Skeletal muscle tissue (tissue), 4 donors: ENCODE measurements around the gene CDK18. TPM values are rescaled to one million over a fixed set of nuclear protein-coding genes. Genes with fewer than 3 reads are reported as not detected.

Source experiments
- H3K27ac ChIP-seq: one replicate; pipeline ENCODE4 v1.7.0; 2013; ENCODE audit warnings: mild to moderate bottlenecking, low read depth, low read length, inconsistent platforms
- H3K27me3 ChIP-seq, 3 donors: one replicate each; pipeline ENCODE4 v1.7.0; 2013; ENCODE audit warnings: low read length in 3 of 3; ENCODE audit not compliant: control insufficient read depth in 3 of 3, insufficient read depth in 3 of 3
- H3K36me3 ChIP-seq, 3 donors: one replicate each; pipeline ENCODE4 v1.7.0; 2013; ENCODE audit warnings: low read length in 3 of 3; ENCODE audit not compliant: control insufficient read depth in 3 of 3, insufficient read depth in 3 of 3
- H3K4me1 ChIP-seq, 3 donors: one replicate each; pipeline ENCODE4 v1.7.0; 2013; ENCODE audit warnings: low read length in 3 of 3, mild to moderate bottlenecking in 3 of 3; ENCODE audit not compliant: control insufficient read depth in 3 of 3, insufficient read depth in 3 of 3
- H3K4me3 ChIP-seq, 3 donors: one replicate each; pipeline ENCODE4 v1.7.0; 2013; ENCODE audit warnings: low read length in 3 of 3
- H3K9ac ChIP-seq, 3 donors: one replicate each; pipeline ENCODE4 v1.7.0; 2013; ENCODE audit warnings: low read length in 3 of 3, mild to moderate bottlenecking in 3 of 3, moderate library complexity in 2 of 3, low read depth in 1 of 3
- H3K9me3 ChIP-seq, 3 donors: one replicate each; pipeline ENCODE4 v1.7.0; 2013; ENCODE audit warnings: low read length in 3 of 3; ENCODE audit not compliant: control insufficient read depth in 3 of 3
- total RNA-seq: library from RNA; depleted of rRNA; stranded (reverse); fragments of >200 nt; gene quantifications from one replicate; pipeline ENCODE4 v1.2.3, GENCODE V29; 2014
- donor health status: Osteomylitis.

CDK18 gene
- total RNA-seq, 1 donor from 2014 or later: 3.7 TPM

DNA sequence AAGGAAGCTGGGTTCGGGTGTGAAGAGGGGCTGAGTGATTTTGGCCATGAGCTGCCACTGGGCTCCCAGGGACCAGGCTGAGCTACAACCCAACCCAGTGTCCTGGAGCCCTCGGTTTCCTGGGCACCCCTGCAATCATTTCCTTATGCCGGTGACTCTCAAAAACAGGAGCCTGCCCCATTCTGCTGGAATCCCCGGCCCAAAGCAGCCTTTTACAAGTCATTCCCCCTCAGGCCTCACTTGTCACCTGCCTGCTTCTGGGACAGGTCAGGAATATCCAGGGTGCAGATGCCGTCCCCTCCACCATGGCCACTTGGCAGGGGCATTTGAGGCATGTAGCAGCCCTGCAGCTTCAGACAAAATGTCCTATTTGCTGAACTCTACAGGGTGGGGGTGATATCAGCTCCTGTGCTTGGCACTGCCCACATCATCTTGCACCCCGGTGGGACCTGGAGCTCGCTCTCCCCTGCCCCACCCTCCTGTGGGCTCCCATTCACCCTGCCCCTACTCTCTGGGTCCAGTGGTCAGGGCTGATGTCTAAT is 30.0 kb downstream of the CDK18 start:
- no peak overlapping the region for H3K27ac ChIP-seq
- H3K4me3 ChIP-seq: no peak overlapping the region

DNA sequence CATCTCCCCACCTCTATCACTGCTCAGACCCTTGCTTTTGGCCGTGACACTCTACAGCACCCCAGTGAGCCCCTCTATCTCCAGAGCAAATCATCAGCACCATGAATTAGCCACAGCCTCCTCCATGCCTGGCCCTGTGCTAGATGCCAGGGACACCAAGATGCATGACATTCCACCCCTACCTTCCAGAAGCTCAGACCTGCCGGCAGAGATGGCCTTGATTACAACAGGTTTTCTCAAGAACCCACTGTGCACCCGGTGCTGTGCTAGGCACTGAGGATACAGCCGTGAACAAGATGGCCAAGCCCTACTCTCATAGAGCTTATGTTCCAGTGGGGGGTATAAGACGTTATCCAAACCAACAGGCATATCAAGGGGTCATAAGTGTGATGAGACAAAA is 30.6 kb downstream of the CDK18 start:
- peaks cover 0 to 9% (median 8%) of the 10 kb centered on the region in 3 donors for H3K27me3 ChIP-seq
- no peaks in the 10 kb centered on the region for H3K9me3 ChIP-seq
- no peak overlapping the region for H3K4me3 ChIP-seq
- H3K4me1 ChIP-seq: peaks cover 0 to 3% (median 2%) of the 10 kb centered on the region in 3 donors
- H3K27ac ChIP-seq: no peak overlapping the region
- peaks cover 0 to 2% (median 0%) of the 10 kb centered on the region in 3 donors for H3K36me3 ChIP-seq
- no peak overlapping the region for H3K9ac ChIP-seq

More for the DNA sequence above, 30.0 kb downstream of the CDK18 start:
- peaks cover 0 to 2% (median 0%) of the 10 kb centered on the region in 3 donors for H3K36me3 ChIP-seq
- H3K9me3 ChIP-seq: no peaks in the 10 kb centered on the region
- peaks cover 0 to 10% (median 8%) of the 10 kb centered on the region in 3 donors for H3K27me3 ChIP-seq
- peaks cover 0 to 3% (median 2%) of the 10 kb centered on the region in 3 donors for H3K4me1 ChIP-seq
- no peak overlapping the region for H3K9ac ChIP-seq

DNA sequence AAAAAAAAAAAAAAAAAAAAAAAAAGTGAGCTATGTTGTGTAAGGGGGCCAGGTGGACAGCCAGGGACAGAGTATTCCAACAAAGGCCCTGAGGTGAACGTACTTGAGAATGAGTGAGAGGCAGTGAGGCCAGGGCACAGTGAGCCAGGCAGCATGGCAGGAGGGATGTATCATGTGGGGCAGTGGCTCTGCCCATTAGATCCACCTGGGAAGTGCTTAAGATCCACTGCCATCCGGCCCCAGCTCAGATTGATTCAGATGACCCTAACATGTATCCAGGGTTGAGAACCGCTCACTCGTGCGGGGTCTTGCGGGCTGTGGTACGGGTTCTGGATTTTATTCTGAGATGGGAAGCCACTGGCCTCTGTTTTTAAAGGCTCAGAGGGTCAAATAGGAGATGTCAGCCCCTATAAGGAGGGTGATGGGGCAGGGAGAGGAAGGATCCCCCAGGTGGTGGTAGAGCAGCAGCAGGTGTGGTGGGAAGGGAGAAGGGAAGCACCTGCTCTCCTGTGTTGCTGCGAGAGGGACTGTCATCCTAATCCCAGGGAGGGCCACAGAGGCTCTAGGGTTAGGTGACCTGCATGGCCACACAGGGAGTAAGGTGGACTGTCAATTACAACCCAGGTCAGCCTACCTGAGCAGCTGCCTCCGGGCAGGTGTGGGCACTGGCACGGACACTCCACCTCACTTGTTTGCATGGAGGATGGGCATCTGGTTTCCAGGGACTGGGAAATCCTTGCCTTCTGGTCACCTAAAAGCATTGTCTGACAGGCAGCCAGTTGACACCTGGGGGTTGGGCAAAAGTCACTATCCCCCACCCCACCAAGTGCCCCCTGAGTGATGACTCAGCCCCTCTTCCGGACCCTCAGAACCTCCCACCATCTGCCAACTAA is 31.6 kb downstream of the CDK18 start:
- Histone ChIP-seq H3K4me1 (peaks cover 0 to 3% (median 2%) of the 10 kb centered on the region in 3 donors), H3K9me3 (no peaks in the 10 kb centered on the region), H3K27ac (no peak overlapping the region)

DNA sequence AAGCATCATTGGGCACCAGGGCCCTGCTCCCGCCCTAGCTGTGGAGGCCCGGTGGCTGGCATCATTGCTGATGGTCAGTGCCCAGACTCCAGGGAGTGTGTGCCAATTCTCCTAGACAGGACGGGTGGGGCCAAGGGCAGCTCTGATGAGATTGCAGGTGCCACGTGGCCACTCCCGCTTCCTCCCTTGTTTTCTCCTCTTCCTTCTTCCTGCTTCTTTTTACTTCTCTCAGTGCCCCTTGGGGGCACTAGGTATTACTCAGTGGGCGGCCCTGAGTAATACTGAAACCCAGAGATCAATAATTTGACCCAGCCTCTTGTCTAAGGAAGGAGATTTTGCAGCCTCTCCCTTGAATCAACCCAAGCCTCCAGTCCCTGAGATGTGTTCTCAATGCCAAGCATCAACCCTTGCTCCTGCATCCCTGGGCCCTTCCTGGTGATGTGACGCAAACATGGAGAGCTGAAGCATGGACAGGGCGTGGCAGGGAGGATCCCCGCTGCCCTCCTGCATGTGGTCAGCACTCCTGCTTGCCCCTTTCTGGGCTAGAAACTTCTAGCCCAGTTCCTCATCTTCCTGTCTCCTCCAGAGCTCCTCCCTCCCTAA is 32.4 kb downstream of the CDK18 start:
- H3K36me3 ChIP-seq: no peaks in the 10 kb centered on the region
- peaks cover under 1 to 16% (median 11%) of the 10 kb centered on the region in 3 donors for H3K27me3 ChIP-seq
- H3K27ac ChIP-seq: no peak overlapping the region
- H3K4me1 ChIP-seq: peaks cover 0 to 6% (median 4%) of the 10 kb centered on the region in 3 donors
- H3K9ac ChIP-seq: no peak overlapping the region
- H3K4me3 ChIP-seq: no peak overlapping the region
- H3K9me3 ChIP-seq: no peaks in the 10 kb centered on the region

More for the DNA sequence above, 31.6 kb downstream of the CDK18 start:
- peaks cover 0 to 1% (median 0%) of the 10 kb centered on the region in 3 donors for H3K36me3 ChIP-seq
- H3K4me3 ChIP-seq: no peak overlapping the region
- H3K9ac ChIP-seq: no peak overlapping the region
- H3K27me3 ChIP-seq: peaks cover 0 to 10% (median 8%) of the 10 kb centered on the region in 3 donors

DNA sequence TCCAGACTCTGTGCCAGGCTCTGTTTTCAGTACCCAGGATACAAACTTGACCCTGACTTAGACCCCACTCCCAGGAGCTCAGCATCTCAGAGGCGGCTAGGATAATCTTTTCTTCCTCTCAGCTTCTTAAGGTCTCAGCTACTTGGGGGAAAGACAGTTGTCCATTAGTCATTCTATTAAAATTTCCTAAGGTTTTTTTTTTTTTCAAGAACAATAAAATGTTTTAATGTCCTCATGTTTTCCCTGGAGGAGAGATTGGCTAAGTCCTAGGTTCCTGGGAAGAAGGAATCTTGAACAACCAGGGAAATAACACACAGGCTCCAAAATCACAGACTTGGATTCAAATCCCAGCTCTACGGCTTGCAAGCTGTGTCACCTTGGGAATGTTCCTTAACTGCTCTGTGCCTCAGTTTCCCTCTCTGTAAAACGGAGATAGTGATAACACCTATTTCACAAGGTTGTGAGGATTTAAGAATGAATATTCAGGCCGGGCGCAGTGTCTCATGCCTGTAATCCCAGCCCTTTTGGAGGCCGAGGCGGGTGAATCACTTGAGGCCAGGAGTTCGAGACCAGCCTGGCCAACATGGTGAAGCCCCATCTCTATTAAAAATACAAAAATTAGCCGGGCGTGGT is 33.0 kb downstream of the CDK18 start:
- Histone ChIP-seq H3K4me1 (peaks cover 0 to 6% (median 4%) of the 10 kb centered on the region in 3 donors), H3K4me3 (no peak overlapping the region), H3K36me3 (no peaks in the 10 kb centered on the region), H3K27ac (no peak overlapping the region), H3K9me3 (no peaks in the 10 kb centered on the region), H3K9ac (no peak overlapping the region), H3K27me3 (peaks cover 5 to 16% (median 11%) of the 10 kb centered on the region in 3 donors)

DNA sequence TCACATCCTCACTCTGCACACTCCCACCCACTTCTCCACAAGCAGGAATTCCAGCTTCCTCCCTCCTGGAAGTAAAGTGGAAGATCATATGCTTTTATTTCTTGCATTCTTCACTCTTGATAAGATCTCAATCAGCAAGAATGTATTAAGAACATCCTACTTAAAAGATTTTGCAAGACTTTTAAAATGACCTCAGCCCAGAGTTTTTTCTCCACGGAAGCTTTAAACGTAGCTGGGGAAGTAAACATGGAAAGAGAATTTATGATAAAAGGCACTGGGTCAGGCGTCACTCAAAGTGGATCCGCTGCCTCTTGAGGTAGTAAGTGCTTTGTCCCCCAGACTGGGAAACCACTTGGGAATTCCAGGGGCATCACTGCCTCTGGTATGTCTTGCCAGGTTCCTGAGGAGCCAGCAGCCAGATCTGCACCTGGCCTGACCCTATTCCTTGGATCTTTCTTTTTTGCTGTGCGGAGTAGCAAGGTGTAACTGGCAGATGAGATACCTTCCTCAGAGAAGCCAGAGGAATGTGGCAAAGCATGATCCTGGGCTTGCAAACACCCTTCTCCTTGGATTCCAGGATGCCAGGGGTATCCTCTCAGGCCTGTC is 33.9 kb downstream of the CDK18 start:
- no peak overlapping the region for H3K27ac ChIP-seq
- no peak overlapping the region for H3K4me3 ChIP-seq
- peaks cover 0 to 8% (median 5%) of the 10 kb centered on the region in 3 donors for H3K4me1 ChIP-seq
- H3K36me3 ChIP-seq: no peaks in the 10 kb centered on the region
- H3K27me3 ChIP-seq: peaks cover 11 to 19% (median 17%) of the 10 kb centered on the region in 3 donors
- H3K9me3 ChIP-seq: no peaks in the 10 kb centered on the region
- H3K9ac ChIP-seq: no peak overlapping the region

DNA sequence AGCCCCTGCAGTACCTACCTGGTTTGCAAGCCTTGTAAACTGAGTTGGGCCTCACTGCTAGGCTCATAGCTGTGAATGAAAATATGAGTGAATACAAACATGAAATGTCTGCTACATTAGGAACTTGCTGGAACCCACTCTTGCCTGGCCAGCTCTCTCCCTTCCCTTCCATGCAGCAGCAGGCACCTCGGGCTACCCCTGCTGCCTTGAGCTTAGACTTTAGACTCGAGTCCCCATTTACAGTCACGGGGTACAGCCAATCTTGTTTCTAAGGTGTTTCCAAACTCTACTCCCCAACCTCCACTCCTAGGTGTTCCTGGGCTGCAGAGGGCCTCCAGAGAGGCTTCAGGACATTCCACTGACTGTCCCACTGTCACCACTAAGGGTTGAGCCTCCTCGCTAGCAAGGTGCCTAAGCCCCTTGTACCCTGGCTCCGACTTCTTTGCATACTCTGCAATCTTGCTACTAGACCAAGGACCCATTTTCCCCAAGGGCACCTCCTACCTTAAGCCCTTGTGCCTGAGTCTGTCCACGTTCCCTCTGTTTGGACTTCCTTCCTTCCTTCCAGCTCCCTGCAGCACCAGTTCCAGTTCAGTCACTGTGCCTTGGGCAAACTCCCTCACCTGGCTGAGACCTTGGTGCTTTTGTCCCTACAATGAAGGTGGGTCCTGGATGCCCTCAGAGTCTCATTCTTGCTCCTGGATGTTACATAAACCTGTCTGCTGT is 36.9 kb downstream of the CDK18 start:
- Histone ChIP-seq H3K9me3 (no peaks in the 10 kb centered on the region), H3K4me1 (peaks cover 3 to 14% (median 13%) of the 10 kb centered on the region in 3 donors), H3K9ac (no peak overlapping the region), H3K36me3 (no peaks in the 10 kb centered on the region), H3K27ac (no peak overlapping the region), H3K27me3 (peaks cover 30 to 39% (median 32%) of the 10 kb centered on the region in 3 donors), H3K4me3 (no peak overlapping the region)

DNA sequence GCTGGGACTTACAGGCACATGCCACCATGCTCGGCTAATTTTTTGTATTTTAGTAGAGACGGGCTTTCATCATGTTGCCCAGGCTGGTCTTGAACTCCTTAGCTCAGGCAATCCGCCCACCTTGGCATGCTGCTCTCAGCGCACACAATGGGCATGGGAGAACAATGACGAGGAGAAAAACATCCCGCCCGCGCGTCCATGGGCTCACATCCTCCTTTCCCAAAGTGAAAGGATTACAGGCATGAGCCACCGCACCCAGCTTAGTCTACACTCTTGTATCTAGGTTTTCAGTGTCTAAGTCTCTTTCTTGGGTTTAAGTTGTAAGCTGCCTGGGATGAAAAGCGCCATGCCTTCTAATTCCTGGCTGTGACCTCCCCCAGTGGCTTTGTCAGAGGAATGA is 37.9 kb downstream of the CDK18 start:
- peaks cover 34 to 41% (median 36%) of the 10 kb centered on the region in 3 donors for H3K27me3 ChIP-seq
- H3K4me3 ChIP-seq: no peak overlapping the region
- H3K36me3 ChIP-seq: no peaks in the 10 kb centered on the region
- peaks cover 3 to 13% (median 11%) of the 10 kb centered on the region in 3 donors for H3K4me1 ChIP-seq
- H3K27ac ChIP-seq: no peak overlapping the region
- H3K9me3 ChIP-seq: no peaks in the 10 kb centered on the region
- no peak overlapping the region for H3K9ac ChIP-seq
